Left lung (tissue), 10 donors: ENCODE measurements around the gene RABGAP1L. TPM values are rescaled to one million over a fixed set of nuclear protein-coding genes. Genes with fewer than 3 reads are reported as not detected.

Experiments used
- ATAC-seq: fragments of 200-7000 bp; cut with Tn5 transposase; one replicate; pipeline ENCODE4 v1.9.1; 2020; ENCODE audit warnings: moderate library complexity
- DNase-seq, 4 donors: peaks; one replicate each; pipeline ENCODE4 v3.0.0-alpha.2; 2013 to 2020
- H3K27ac ChIP-seq, 2 donors: fragments of 200-600 bp; sonication (generic) in 1 of 2; one replicate each; pipeline versions ENCODE4 v1.5.0 to v1.8.0; 2020 to 2021
- H3K27me3 ChIP-seq, 2 donors: fragments of 200-600 bp; sonication (generic) in 1 of 2; one replicate each; pipeline versions ENCODE4 v1.5.0 to v1.8.0; 2020 to 2021
- H3K36me3 ChIP-seq, 2 donors: fragments of 200-600 bp; sonication (generic) in 1 of 2; one replicate each; pipeline versions ENCODE4 v1.5.0 to v1.8.0; 2020 to 2021
- H3K4me1 ChIP-seq, 2 donors: fragments of 200-600 bp; one replicate each; pipeline ENCODE4 v1.8.0; 2021
- H3K4me3 ChIP-seq, 2 donors: fragments of 200-600 bp; sonication (generic) in 1 of 2; one replicate each; pipeline versions ENCODE4 v1.5.0 to v1.8.0; 2020 to 2021; ENCODE audit warnings: mild to moderate bottlenecking in 1 of 2
- H3K9me3 ChIP-seq, 2 donors: fragments of 200-600 bp; sonication (generic) in 1 of 2; one replicate each; pipeline versions ENCODE4 v1.5.0 to v1.8.0; 2020 to 2021
- CTCF ChIP-seq, 2 donors: fragments of 200-600 bp; sonication (generic) in 1 of 2; IDR thresholded peaks; one replicate each; pipeline versions ENCODE4 v1.5.0 to v1.8.0; 2021; ENCODE audit warnings: antibody characterized with exemption in 2 of 2
- intact Hi-C, 2 donors: fragments of 100-400 bp; cut with DNase I; formaldehyde crosslinking; loops; one replicate each; pipeline versions ENCODE4 v1.11.2 to v1.14.2; 2022
- polyA plus RNA-seq, 6 donors: library from polyadenylated mRNA; unstranded; fragments of 120-200 nt; gene quantifications; one replicate each; pipeline ENCODE4 v1.2.1, GENCODE V29; 2013; ENCODE audit not compliant: insufficient read length in 6 of 6
- total RNA-seq, 2 donors: library from RNA; stranded (reverse); fragmentation: NEBNext Ultra II Directional; extraction: Animal tissue kit (Norgen Biotek cat#: 25700); gene quantifications; one replicate each; pipeline ENCODE4 v1.2.1, GENCODE V29; 2021
- donor health status: DM: no; HTN: yes; CAD: no.
- donor health status: DM: no; HTN: no; CAD: no.

RABGAP1L gene
- total and polyA plus RNA-seq, 8 donors = 40.3 to 67.3 (median 51.4) TPM

GRCh38 chr1:174657411-174657810 is 498.1 kb downstream of the RABGAP1L start:
- intact Hi-C loops = no loop called here
- Histone ChIP-seq H3K27ac (no peak overlapping the region), H3K27me3 (no peaks in the 10 kb centered on the region), H3K36me3 (no peaks in the 10 kb centered on the region), H3K4me1 (no peaks in the 10 kb centered on the region), H3K4me3 (no peak overlapping the region), H3K9me3 (peaks cover 0 to 6% of the 10 kb centered on the region in 2 donors)
- DNase-seq (no peak), ATAC-seq (no peak)
- no peak for TF ChIP-seq CTCF (IDR thresholded peaks at IDR 0.05)

GRCh38 chr1:174657893-174658292 is 498.6 kb downstream of the RABGAP1L start:
- no peak overlapping the region for H3K4me3 ChIP-seq
- no peaks in the 10 kb centered on the region for H3K27me3 ChIP-seq
- H3K9me3 ChIP-seq = peaks cover 0 to 6% of the 10 kb centered on the region in 2 donors
- DNase-seq = no peak
- H3K27ac ChIP-seq = no peak overlapping the region
- intact Hi-C loops = no loop called here
- no peak for ATAC-seq
- H3K36me3 ChIP-seq = no peaks in the 10 kb centered on the region
- H3K4me1 ChIP-seq = no peaks in the 10 kb centered on the region
- TF ChIP-seq CTCF (IDR thresholded peaks at IDR 0.05) = no peak

- Histone ChIP-seq H3K27me3 (no peaks in the 10 kb centered on the region), H3K36me3 (no peaks in the 10 kb centered on the region), H3K4me1 (no peaks in the 10 kb centered on the region), H3K9me3 (peaks cover 0 to 6% of the 10 kb centered on the region in 2 donors), H3K4me3 (no peak overlapping the region), H3K27ac (no peak overlapping the region)
- TF ChIP-seq CTCF (IDR thresholded peaks at IDR 0.05) = no peak
- intact Hi-C loops = no loop called here
- DNase-seq (no peak), ATAC-seq (no peak)
Observed at GRCh38 chr1:174659823-174660222, 500.5 kb downstream of the RABGAP1L start.

GRCh38 chr1:174660476-174660875 is 501.2 kb downstream of the RABGAP1L start:
- no peaks in the 10 kb centered on the region for H3K36me3 ChIP-seq
- DNase-seq (no peak), ATAC-seq (no peak)
- no peaks in the 10 kb centered on the region for H3K4me1 ChIP-seq
- no peak overlapping the region for H3K27ac ChIP-seq
- intact Hi-C loops = no loop called here
- H3K27me3 ChIP-seq = no peaks in the 10 kb centered on the region
- H3K4me3 ChIP-seq = no peak overlapping the region
- peaks cover 0 to 6% of the 10 kb centered on the region in 2 donors for H3K9me3 ChIP-seq
- TF ChIP-seq CTCF (IDR thresholded peaks at IDR 0.05) = no peak

- DNase-seq = no peak
Observed at GRCh38 chr1:174663358-174663757, 504.0 kb downstream of the RABGAP1L start.

More at GRCh38 chr1:174663358-174663757, 504.0 kb downstream of the RABGAP1L start:
- Histone ChIP-seq H3K9me3 (peaks cover 0 to 6% of the 10 kb centered on the region in 2 donors), H3K27ac (no peak overlapping the region), H3K36me3 (no peaks in the 10 kb centered on the region), H3K27me3 (no peaks in the 10 kb centered on the region), H3K4me1 (no peaks in the 10 kb centered on the region), H3K4me3 (no peak overlapping the region)
- ATAC-seq = no peak
- intact Hi-C loops = no loop called here
- TF ChIP-seq CTCF (IDR thresholded peaks at IDR 0.05) = no peak
